OCI-LY3 (cell line): ENCODE data around the gene C1orf122.

ENCODE experiments used
- CTCF ChIP-seq: fragments of 200-600, 300-600 bp; sonication (generic); IDR thresholded peaks from 2 replicates; pipeline ENCODE4 v1.5.1; 2014; ENCODE audit warnings: antibody characterized with exemption, low read length, low read depth
- EZH2phosphoT487 ChIP-seq: fragments of 200-600 bp; shearing (Covaris generic); IDR thresholded peaks from 2 replicates; pipeline ENCODE4 v1.6.1; 2018; ENCODE audit warnings: antibody characterized with exemption, mixed run types, low read depth

GRCh38 chr1:37782491-37782890 lies 25.1 kb upstream of the C1orf122 start:
- TF ChIP-seq CTCF (no peak), EZH2phosphoT487 (no peak)
